NCI-H2107 treated with DMSO at 0.1 percent for 48 hours (cell line): Measurements from ENCODE around the gene LYST.

Experiments
- DNase-seq: peaks from one replicate; lab custom pipeline; 2025; ENCODE audit not compliant: unreplicated experiment; lab: John Stamatoyannopoulos, UW

LYST gene

DNA sequence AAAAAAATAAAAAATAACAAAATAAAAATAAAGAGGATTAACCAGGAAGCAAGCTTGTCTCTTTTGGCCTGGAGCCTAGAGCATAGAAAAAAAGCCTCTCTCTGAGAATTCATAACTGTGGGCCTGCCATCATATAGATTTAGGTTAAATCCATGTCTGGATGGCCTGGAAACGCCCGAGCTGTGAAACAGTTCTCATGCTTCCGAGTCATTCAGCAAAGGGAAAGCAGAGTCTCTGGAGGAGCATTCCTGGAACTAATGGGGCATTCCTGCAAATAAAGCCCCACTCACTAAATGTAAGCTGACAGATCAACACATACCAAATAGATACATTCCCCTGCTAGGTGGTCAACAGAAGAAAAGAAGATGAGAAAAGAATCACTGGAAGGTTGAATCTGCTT, 141.3 kb downstream of the LYST start:
- no peak for DNase-seq

DNA sequence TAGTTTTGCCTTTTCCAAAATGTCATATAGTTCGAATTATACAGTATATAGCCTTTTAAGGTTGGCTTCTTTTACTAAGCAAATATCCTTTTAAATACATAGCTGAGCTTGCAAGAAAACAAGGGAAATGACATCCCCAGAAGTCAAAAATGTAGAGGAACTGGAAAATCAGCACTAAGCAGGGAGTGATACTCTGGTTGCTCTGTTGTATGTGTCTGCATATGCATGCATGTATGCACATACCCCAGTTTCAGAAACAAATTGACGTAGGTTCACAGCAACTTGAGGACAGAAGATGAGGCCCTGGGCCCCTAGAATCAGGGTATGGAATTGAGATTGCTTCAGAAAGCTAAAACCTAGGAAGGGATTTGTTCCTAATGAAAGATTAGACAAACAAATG, 142.0 kb downstream of the LYST start:
- DNase-seq: no peak

DNA sequence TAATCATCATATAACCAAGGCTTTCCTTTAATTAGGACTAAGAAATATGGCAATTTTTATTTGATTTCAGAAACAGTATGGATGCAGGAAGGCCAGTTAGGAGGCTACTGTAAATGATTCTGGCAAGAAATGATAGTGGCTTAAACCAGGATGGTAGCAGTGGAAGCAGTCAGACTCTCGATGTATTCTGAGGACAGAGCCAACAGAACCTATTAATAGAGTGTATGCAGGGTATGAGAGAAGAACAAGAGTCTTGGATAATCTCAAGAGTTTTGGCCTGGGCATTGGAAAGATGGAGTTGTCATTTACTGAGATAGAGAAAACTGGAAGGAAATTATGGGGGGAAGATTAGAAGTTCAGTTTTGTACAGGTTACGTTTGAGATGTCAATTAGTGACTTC, 143.8 kb downstream of the LYST start:
- DNase-seq: no peak

DNA sequence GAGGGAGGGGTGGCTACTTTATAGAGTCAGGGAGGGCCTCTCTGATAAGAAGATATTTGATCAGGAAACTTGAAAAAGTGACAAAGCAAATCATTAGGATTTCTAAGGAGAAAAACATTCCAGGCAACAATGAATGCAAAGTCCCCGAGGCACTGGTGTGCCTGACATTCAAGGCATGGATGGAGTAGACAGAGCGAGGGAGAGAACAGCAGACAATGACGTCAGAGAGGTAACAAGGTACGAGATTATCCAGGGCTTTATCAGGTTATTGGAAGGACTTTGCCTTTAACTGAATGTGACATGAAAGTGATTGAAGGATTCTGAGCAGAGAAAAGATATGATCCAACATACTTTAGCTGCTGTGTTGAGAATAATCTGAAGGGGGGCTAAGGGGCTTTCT, 144.7 kb downstream of the LYST start:
- no peak for DNase-seq

DNA sequence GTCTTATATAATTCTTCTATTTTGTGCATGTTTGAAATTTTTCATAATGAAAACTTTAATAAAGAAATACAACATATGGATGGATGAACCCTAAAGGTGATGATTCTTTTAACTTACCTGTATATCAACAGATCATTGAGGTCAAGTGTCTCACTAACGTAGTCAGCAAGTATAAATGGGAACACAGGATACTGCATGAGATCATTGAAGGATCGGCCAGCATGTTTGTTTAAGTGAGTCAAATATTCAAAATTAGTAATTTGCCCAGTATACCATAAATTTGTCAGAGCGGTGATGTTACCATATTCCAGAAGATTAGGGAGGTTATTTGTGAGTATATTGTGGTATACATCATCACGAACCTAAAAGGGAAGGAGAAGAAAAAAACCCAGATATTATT, 146.2 kb downstream of the LYST start:
- DNase-seq: no peak

DNA sequence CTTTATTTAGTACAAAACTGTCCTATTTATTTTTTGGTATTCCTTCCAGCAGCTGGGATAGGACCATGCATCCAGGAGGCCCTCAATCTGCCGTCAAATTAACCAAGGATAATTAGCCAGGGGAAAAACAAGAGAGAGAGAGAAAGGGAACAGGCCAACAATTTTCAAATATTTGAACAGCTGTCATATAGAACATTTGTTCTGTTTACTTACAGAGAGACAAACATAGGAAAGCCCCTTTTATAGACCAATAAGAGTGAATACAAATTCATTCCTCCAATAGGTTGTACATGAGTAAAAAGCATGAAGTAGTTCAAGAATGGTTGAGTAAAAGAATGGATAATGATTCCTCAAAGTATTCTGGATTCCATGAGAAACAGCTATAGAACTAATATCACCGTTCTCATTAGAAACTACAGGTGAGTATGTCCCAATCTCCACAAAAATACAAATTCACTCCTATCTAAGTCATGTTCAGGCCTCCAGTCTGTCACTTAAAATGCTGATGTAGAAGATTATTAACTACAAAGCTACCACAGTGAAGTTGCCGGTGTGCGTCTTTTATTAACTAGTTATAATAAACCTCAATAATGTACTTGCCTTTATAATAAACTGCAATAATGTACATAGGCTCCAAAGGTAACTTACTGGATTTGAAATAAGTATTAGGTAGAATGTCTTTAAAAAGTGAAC, 152.4 kb downstream of the LYST start:
- DNase-seq: no peak

DNA sequence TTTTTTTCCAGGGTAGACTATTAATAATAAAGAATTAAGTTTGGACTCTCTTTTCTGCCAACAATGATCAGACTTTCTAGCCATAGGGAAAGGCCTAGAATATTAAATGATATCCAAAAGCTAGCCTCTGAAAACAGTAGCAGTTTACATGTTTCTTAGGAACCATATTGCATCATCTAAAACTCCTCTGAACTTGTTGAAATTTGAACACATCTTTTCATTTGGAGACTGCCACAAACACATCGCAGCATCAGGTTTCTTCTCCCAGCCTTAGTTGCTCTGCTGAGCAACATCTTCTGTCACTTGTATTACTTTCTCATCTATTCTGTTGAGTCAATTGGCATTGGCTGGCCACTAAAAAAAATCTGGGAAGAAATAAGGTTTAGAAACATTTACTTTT, 153.9 kb downstream of the LYST start:
- peak; percentile 67 for DNase-seq

DNA sequence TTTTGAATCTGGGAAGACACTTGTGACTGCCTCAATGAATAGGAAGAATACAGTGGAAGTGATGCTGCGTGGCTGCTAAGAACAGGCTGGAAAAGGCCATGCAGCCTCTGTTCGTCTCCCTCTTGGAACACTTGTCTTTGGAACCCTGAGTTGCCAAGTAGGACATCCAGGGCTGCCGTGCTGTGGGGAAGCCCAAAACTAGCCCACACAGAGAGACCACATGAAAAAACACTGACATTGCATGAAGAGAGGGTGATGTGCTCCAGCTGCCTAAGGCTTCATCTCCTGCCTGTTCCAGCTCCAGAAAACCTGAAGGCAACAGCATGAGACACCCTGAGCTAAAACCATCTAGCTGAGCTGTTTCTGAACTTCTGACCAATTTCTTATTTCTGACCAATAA, 156.0 kb downstream of the LYST start:
- DNase-seq: no peak

DNA sequence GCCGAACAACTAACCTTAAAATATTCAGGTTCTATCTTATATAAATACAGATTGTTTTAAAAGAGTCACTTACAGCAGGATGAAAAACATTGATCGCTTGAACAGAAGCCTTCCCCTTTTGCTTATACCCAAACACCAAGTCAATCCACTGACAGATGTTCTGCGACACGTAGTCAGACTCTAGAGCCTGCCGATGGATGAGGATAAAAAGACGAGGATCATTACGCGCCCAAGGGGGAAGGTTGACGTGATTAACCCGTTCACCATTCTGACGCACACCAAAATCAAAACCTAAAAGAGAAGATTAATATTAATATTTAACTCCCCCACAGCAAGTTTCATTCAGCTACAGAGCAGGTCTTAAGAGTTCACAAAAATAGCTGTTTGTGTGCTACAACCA, 157.7 kb downstream of the LYST start:
- DNase-seq: no peak

DNA sequence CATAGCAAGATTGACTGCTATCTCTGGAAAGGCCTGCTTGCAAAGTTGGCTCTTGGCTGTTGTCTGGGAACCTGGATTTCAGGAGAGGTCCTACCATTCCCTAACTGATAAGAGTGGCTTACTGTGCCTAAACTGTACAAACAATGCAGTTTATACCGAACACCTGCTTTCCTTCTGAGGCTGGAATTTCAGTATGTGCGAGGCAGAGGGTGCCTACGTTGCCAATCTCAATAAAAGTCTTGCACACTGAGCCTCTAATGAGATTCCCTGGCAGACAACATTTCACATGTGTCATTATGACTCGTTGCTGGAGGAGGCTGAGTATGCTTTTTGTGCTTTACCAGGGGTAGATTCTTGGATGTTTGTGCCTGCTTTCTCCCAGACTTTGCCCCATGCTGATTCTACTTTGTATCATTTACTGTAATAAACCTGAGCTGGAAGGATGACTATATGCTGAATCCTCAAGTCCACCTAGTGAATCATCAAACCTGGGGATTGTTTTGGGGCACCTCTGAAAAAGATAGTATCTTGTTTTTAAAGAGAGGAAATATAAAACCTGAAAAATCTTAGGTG, 158.2 kb downstream of the LYST start:
- no peak for DNase-seq

DNA sequence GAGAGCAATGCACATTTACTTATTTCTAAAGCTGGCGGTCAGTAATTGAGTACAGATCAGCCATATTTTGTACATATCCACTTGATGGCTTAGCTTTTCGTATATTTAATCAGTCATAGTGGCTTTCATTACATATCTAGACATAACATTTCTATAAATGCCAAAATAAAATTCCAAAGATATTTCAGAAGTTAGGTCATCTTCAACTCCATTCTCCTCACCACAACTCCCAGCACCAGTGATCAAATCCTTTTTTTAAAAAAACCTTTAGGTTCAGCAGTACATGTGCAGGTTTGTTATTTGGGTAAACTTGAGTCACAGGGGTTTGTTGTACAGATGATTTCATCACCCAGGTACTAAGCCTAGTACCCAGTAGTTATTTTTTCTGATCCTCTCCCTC, 163.2 kb downstream of the LYST start:
- DNase-seq: no peak

DNA sequence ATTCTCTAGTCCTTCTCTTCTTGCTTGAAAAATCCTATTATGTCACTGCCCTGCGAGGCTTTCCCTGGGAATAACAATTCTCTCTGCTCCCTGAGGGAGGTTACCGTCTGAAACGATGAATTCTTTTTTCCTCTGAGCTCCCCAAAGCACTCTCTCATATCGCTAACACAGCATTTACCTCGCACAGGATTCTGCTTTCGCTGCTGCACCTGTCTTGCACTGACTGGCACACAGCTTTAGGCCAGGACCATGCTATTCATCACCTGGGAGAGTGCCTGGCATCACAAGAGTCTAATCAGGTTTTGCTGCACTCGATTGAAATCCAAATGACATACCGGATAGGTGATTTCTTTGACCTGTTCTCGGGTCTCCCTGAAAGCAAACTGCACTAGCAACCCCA, 164.3 kb downstream of the LYST start:
- no peak for DNase-seq

DNA sequence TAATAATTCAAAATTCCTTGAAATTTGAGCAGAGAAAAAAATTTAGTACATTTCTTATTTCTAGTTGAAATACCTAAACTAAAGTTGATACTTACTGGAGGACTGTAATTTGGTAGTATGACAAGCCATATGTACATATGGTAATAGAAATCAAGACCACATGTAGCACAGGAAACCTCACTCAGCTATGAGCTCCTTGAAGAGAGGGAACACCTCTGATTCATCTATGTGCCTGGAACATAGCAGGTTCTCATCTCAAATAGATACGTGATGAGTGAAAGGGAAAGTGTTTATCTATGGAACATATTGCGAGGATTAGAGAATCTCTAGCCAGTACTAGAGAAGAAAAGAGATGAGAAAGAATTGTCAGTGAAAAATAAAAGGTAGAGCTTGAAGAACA, 169.2 kb downstream of the LYST start:
- DNase-seq: no peak

DNA sequence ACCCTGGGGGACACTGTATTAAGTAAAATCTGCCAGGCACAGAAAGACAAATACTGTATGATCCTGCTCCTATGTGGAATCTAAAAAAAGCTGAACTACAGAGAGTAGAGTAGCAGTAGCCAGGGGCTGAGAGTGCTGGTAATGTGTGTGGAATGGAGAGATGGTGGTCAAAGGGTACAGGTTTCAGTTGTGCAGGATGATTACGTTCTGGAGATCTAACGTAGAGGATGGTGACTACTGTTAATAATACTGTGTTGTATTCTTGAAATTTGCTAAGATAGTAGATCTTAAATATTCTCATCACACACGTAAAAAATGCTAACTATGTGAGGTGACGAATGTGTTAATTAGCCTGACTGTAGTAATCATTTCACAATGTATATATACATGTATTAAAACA, 177.3 kb downstream of the LYST start:
- no peak for DNase-seq

DNA sequence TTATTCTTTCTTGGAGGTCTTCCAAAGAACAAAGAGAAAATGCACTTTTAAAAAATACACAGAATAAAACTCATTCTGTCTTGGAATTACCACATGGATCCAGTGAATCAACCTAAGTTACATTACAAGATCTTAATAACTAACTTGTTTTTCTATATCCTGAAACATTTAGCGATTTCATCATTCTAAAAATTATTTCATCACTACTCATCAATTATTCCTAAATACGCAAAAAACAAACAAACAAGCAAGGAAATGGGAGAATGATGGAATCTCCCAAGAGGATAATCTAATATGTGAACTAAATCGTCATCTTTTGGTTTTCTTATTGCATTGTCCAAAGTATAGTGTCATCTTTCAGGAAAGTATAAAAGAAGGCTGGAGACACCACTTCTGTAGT, 178.6 kb downstream of the LYST start:
- DNase-seq: no peak

DNA sequence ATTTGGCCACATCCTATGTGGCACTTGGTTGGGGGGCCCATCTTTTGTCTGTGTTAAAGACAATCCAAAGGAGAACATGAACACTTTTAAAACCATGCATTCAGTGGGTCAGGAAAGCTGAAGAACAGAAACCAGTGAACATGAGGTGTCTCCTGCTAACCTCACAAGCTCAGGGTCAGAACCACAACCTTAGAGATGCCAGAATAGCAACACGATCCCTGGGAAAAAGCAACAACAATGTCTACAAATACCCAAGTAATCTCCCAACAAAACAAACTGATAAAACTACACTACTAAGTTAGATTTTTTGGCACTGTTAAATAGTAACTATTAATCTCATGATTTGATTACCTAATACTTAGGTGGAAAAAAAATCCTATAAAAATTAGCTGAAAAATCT, 183.1 kb downstream of the LYST start:
- DNase-seq: no peak

DNA sequence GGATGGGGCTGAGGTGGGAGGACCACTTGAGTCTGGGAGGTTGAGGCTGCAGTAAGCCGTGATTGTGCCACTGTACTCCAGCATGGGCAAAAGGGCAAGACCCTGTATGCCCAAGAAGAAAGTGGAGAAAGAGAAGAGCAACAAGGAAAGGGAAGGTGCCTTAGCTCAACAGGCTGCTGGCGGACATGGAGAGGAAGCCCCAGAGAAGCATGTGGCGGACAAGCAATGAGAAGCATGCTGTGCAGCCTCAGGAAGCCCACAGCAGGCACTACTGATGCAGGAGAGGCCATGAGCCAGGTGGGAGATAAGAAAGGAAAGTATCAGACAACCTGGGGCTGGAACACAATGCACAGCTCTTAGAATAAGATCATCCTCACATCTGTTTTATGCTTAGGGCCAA, 184.5 kb downstream of the LYST start:
- no peak for DNase-seq

DNA sequence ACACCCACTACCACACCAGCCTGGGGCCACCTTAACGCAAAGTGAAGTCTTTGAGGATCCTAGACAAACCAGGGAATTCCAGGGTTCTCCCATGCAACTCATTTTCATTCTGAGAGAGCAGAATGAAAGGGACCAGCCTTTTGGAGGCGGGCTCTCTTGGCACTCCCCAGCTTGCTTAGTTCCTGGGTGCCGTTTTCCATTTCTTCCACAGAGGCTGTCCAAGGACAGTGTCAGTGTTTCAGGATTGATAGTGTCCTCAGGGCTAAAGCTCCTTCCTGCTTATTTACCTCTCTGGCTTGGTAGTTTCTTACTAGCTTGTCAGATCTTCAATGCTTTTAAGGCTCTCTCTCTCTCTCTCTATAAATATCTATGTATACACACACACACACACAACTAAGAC, 187.1 kb downstream of the LYST start:
- DNase-seq: no peak

DNA sequence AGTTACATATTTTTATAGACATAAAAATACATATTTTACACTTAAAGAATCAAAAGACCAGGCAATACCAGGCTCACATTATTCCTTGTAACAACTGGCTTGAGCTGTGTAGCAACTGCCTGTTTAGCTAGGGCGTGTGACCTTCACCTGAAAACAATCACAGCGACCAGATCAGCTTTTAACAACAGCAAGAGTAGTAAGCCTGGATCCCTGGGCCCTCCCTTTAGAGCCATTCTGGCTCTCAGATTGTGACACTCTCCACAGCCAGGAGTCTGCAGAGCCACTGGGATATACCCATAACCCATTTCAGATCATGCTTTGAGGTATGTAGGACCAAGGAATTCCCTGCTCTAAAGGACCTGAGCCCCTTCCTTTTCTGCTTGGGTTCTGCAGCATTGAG, 187.7 kb downstream of the LYST start:
- DNase-seq: no peak

DNA sequence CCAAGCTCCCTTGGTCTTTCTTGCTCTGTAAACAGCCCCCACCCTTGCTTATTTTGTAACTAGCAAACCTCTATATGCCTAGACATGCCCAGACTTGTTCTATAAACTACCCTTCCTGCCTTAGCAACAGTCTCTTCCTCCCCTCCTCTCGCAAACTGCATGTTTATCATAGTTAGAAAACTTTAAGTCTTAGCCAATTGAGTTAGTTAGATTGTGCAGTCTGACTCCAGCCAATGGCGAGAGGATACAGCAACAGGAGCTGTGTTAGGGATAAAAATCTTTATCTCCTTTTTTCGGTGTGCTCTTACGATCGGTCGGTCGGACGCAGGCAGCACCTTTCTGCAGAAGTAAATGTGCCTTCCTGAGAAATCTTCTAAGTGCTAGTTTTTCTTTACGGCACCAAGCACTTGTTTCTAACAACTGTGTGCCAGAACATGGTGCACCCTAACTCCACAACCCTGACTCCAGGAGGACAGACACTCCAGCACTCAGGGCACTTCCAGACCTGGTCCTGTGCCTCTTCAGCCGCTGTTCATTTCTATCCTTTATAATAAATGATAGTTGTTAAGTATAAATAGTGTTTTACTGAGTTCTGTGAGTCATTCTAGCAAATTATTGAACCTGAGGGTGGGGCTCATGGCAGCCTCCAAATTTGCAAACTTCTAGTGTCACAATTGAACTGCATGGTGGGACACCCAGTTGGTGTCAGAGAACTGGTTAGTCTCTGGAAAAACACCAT, 191.4 kb downstream of the LYST start:
- no peak for DNase-seq

DNA sequence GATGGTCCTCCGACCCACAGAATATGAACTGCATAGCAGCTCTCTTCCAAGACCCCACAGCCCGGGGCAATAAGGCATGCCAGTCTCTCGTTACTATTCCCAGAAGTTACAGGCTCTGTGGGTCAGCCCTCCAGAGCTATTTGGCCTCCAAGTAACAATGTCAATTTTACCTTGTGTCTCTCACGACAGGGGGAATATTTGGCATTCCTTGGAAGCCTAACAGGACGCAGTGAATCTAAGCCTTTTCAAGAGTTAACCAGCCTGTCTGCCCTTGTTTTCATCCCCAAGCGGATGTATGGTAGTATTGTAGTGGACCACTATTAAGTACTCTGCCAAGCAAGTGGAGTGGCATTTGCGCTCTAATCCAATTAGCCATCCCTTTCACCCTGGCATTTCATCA, 192.7 kb downstream of the LYST start:
- no peak for DNase-seq

DNA sequence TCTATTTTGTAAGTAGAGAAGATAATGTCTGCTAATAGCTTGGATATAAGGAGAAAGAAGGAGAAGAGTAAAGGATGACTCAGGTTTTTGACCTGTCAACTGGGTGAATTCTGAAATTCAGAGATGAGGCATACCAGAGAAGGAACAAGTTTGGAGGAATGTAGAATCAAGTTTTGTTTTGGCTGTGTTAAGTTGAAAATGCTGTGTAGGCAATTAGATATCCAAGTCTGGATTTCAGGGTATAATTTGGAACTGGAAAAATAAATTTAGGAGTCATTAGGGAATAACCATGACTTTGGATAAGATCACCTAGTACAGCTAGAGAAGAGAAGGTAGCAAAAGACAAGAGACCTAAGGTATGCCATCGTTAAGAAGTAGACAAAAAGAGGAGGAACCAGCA, 194.7 kb downstream of the LYST start:
- no peak for DNase-seq
